GM12878 (cell line): ENCODE data around the gene SMARCD1. TPM values are rescaled to one million over a fixed set of nuclear protein-coding genes. Genes with fewer than 3 reads are reported as not detected.
A peak's percentile ranks its signal among the peaks of the same experiment; 100 is the strongest.

Experiments used
- ATAC-seq: fragments of 200-7000 bp; cut with Tn5 transposase; 3 replicates; pipeline ENCODE4 v1.9.1; 2020; ENCODE audit warnings: mild to moderate bottlenecking, moderate library complexity
- BruUV-seq: library from RNA; stranded (reverse); fragments of 400-500 nt; replicated peaks from 2 replicates; lab custom pipeline; 2021; lab: Mats Ljungman, UMichigan
- CTCF ChIA-PET: fragments of 300-600 bp; sonication (Branson Sonifier 250); formaldehyde crosslinking; extraction: SDS; loops from one replicate; lab custom pipeline; 2021; ENCODE audit warnings: inconsistent platforms; lab: Yijun Ruan, JAX
- POLR2A ChIA-PET: fragments of 350-600 bp; formaldehyde crosslinking; extraction: SDS; loops from one replicate; lab custom pipeline; 2021; ENCODE audit warnings: inconsistent platforms; lab: Charles Lee
- RAD21 ChIA-PET: fragments of 300-600 bp; sonication (Branson Sonifier 250); formaldehyde crosslinking; loops from one replicate; lab custom pipeline; 2023; ENCODE audit warnings: antibody characterized with exemption; ENCODE audit not compliant: unreplicated experiment; lab: Charles Lee
- SMC1A ChIA-PET: fragments of 300-600 bp; sonication (Branson Sonifier 250); formaldehyde crosslinking; loops from one replicate; lab custom pipeline; 2023; ENCODE audit not compliant: unreplicated experiment, uncharacterized antibody; lab: Charles Lee
- DNase-seq: peaks from one replicate; pipeline ENCODE4 v3.0.0-alpha.2; 2011; ENCODE audit warnings: low read depth, low spot score
- FAIRE-seq: peaks from 3 replicates; lab custom pipeline; 2011; peaks lifted over from hg19 to GRCh38; lab: Jason Lieb, UNC
- H2AFZ ChIP-seq: 2 replicates; pipeline ENCODE4 v1.6.0; 2011; ENCODE audit warnings: low read depth, low read length, control low read depth; ENCODE audit not compliant: control insufficient read depth
- H3K27ac ChIP-seq: 2 replicates; pipeline ENCODE4 v1.5.1; 2011; ENCODE audit warnings: control low read depth; ENCODE audit not compliant: control insufficient read depth, insufficient read depth
- H3K27me3 ChIP-seq, 2 experiments: replicated peaks in 1 of 2; 2 replicates each; pipeline versions ENCODE4 v1.6.0 to v1.6.1; 2011; ENCODE audit warnings: low read length in 1 of 2; ENCODE audit not compliant: control insufficient read depth in 2 of 2, insufficient read depth in 2 of 2
- H3K36me3 ChIP-seq, 2 experiments: 2 replicates each; pipeline ENCODE4 v1.5.1; 2011; ENCODE audit warnings: low read length in 1 of 2; ENCODE audit not compliant: control insufficient read depth in 2 of 2, insufficient read depth in 2 of 2
- H3K4me1 ChIP-seq: 2 replicates; pipeline ENCODE4 v1.6.1; 2011; ENCODE audit warnings: mild to moderate bottlenecking, low read length, moderate library complexity, mixed read lengths; ENCODE audit not compliant: control insufficient read depth, insufficient read depth
- H3K4me2 ChIP-seq: 2 replicates; pipeline ENCODE4 v1.6.0; 2011; ENCODE audit warnings: control low read depth; ENCODE audit not compliant: control insufficient read depth, insufficient read depth
- H3K4me3 ChIP-seq: fragments of 200-600 bp; sonication (generic); 2 replicates; pipeline ENCODE4 v1.5.1; 2016
- H3K79me2 ChIP-seq: 2 replicates; pipeline ENCODE4 v1.6.0; 2011; ENCODE audit warnings: low read length; ENCODE audit not compliant: control insufficient read depth, insufficient read depth
- H3K9ac ChIP-seq: 2 replicates; pipeline ENCODE4 v1.8.0; 2011; ENCODE audit warnings: low read length, control low read depth, mixed read lengths; ENCODE audit not compliant: control insufficient read depth, insufficient read depth
- H3K9me3 ChIP-seq: replicated peaks from 3 replicates; pipeline ENCODE4 v1.5.1; 2011; ENCODE audit warnings: mild to moderate bottlenecking, low read length; ENCODE audit not compliant: control insufficient read depth, insufficient read depth
- H4K20me1 ChIP-seq: 2 replicates; pipeline ENCODE4 v1.6.0; 2011; ENCODE audit not compliant: control insufficient read depth, insufficient read depth
- CHD1 ChIP-seq: IDR thresholded peaks from 2 replicates; pipeline ENCODE4 v1.6.1; 2012; ENCODE audit warnings: low read depth, low read length, improper control_type of control experiment
- ETV6 ChIP-seq, 2 experiments: fragments of 450-650 bp in 1 of 2; IDR thresholded peaks in 1 of 2; conservative IDR thresholded peaks in 1 of 2; 2 replicates each; pipeline ENCODE4 v1.6.1; 2014; ENCODE audit warnings: antibody characterized with exemption in 1 of 2, borderline replicate concordance in 1 of 2, low read depth in 1 of 2, mild to moderate bottlenecking in 1 of 2, moderate library complexity in 1 of 2
- IKZF1 ChIP-seq: fragments of 450-650 bp; conservative IDR thresholded peaks from 2 replicates; pipeline ENCODE4 v1.6.1; 2017; ENCODE audit warnings: antibody characterized with exemption, mild to moderate bottlenecking
- POLR2A ChIP-seq: IDR thresholded peaks from 2 replicates; pipeline ENCODE4 v1.6.1; 2011; ENCODE audit warnings: low read depth, mild to moderate bottlenecking, low read length
- RELA ChIP-seq: fragments of 450-650 bp; IDR thresholded peaks from 2 replicates; pipeline ENCODE4 v1.8.0; 2014; ENCODE audit warnings: borderline replicate concordance; ENCODE audit not compliant: partially characterized antibody
- SMARCA5 ChIP-seq: fragments of 450-650 bp; IDR thresholded peaks from 2 replicates; pipeline ENCODE4 v1.6.1; 2017; ENCODE audit warnings: mild to moderate bottlenecking
- SPI1 ChIP-seq: IDR thresholded peaks from 2 replicates; pipeline ENCODE4 v1.6.1; 2011; ENCODE audit warnings: low read depth, mild to moderate bottlenecking, low read length, moderate library complexity, borderline replicate concordance; ENCODE audit not compliant: insufficient read depth
- SUPT20H ChIP-seq: IDR thresholded peaks from 2 replicates; pipeline ENCODE4 v1.6.1; 2011; ENCODE audit warnings: low read depth, mild to moderate bottlenecking, low read length, moderate library complexity, borderline replicate concordance; ENCODE audit not compliant: control insufficient read depth
- ZBED1 ChIP-seq: IDR thresholded peaks from 2 replicates; pipeline ENCODE4 v1.6.1; 2016; ENCODE audit warnings: borderline replicate concordance
- ZZZ3 ChIP-seq: IDR thresholded peaks from 2 replicates; pipeline ENCODE4 v1.6.1; 2011; ENCODE audit warnings: low read depth; ENCODE audit not compliant: control insufficient read depth, insufficient read length
- WGBS: methylation state at CpG from one replicate; pipeline ENCODE4 v1.1.6; 2016; ENCODE audit warnings: low lambda C conversion rate; ENCODE audit not compliant: insufficient replicate concordance, insufficient coverage; ENCODE audit errors: missing lambda C conversion rate; 5-methylcytosine and 5-hydroxymethylcytosine counted together
- in situ Hi-C: fragments of 300-500 bp; cut with MboI; formaldehyde crosslinking; loops from 9 replicates; pipeline ENCODE4 v1.14.3; 2018; ENCODE audit warnings: mixed read lengths
- intact Hi-C: fragments of 100-400 bp; cut with micrococcal nuclease; formaldehyde crosslinking; loops from one replicate; pipeline ENCODE4 v1.14.2; 2022; ENCODE audit not compliant: unreplicated experiment
- polyA plus RNA-seq, 11 experiments: library from polyadenylated mRNA; depleted of rRNA in 4 of 11; unstranded in 6 of 11; stranded (reverse) in 5 of 11; fragments of >200 nt; fragmentation: Nextera tagmentation in 4 of 11; fragmentation: Illumina TruSeq in 1 of 11; extraction: Ambion mirVana in 4 of 11; extraction: Trizol in 1 of 11; gene quantifications; 1 replicate in 1 of 11; 2 replicates in 10 of 11; pipeline versions ENCODE4 v1.2.1 to v1.2.3, GENCODE V29; 2011 to 2016; ENCODE audit warnings: inconsistent platforms in 2 of 11, missing spikeins in 2 of 11, low read depth in 1 of 11
- total RNA-seq, 4 experiments: library from RNA; depleted of rRNA in 3 of 4; stranded (reverse); fragments of >200 nt in 3 of 4; fragmentation: Illumina TruSeq in 1 of 4; extraction: Trizol in 1 of 4; gene quantifications; 2 replicates each; pipeline versions ENCODE4 v1.2.1 to v1.2.3, GENCODE V29; 2013 to 2021
- TF ChIP-seq, protein P1 (sequence below): IDR thresholded peaks from 2 replicates; pipeline ENCODE4 v1.6.1; 2012; ENCODE audit warnings: low read depth, low read length, improper control_type of control experiment
- TF ChIP-seq, protein P2 (sequence below): fragments of 450-650 bp; IDR thresholded peaks from 2 replicates; pipeline ENCODE4 v1.6.1; 2016; ENCODE audit warnings: mild to moderate bottlenecking, moderate library complexity, borderline replicate concordance

Gene SMARCD1
- total and polyA plus RNA-seq, 10 of the 15 experiments (the other 5 are each of a cell fraction or from before 2014, with no cell fraction given): 1.4 to 92.4 (median 58.9) TPM

DNA sequence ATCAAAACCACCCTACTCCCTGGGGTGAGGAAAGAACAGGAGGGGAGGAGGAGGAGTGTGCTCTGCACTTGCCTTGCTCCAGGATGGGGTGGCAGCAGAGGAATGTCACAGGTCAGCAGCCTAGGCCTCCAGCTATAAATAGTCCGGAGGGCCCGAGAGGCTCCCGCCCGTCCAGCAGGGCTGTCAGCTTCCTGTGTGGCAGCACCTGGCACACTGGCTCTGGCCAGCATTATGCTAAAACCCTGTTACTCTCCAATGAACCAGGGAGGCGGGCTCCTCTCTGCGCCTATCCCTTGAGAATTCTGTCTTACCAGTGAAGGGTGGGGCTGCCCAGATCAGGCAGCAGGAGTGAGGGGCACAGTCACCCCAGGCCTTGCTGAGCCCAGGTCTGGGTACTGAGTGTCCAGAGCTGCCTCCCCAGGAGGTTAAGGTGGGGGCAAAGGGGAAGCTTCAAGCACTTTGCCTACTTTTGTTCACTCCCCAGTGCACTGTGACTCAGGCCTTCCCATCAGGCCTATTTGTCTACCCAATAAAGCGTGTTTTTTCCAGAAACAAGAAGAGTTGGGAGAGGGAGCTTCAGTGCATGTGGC is 25.7 kb downstream of the SMARCD1 start (continued):
- TF ChIP-seq SUPT20H (no peak), ETV6 (conservative IDR thresholded peaks at IDR 0.05 in 1 of 2, IDR thresholded peaks at IDR 0.05 in 1 of 2; ENCODE audit: borderline replicate concordance in 1 of 2, low read depth in 1 of 2) (no peak), RELA (no peak), IKZF1 (0 out of 2 replicates have a peak, but pooled peaks have one; percentile 4), CHD1 (no peak), ZZZ3 (no peak)
- TF ChIP-seq, protein P1, sequence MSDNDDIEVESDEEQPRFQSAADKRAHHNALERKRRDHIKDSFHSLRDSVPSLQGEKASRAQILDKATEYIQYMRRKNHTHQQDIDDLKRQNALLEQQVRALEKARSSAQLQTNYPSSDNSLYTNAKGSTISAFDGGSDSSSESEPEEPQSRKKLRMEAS: no peak

DNA sequence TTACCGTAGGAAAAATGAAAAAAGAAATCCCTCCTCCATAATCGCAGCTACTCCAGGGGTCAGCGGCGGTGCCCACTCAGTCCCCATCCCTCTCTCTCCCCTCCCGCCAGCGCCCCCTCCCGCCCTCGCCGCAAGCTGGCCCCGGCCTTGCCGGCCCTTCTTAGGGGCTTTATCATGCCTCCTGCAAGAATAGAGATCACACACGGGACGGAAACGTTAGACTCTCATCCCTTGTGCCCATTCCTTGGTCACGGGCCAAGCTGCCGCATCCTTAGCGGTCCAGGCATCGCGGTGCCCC is 26.2 kb downstream of the SMARCD1 start:
- under 1% methylated on average over 9 of the region's 19 CpGs for WGBS
- no TSS peak for BruUV-seq
- H2AFZ ChIP-seq: peak overlapping the region; percentile 78
- RAD21 ChIA-PET: interaction anchor here (0.7 to 5.1 kb wide), 25 partner anchors 8 to 653 kb away, joined by 3 to 66 read pairs (median 4); partner anchors contain the start of genes ATF1, CERS5, GPD1 and RACGAP1
- CTCF ChIA-PET: interaction anchor here (0.7 to 13.0 kb wide), 50 partner anchors 9 to 1141 kb away, joined by 3 to 257 read pairs (median 8); partner anchors contain the start of genes CERS5, GPD1, RACGAP1 and SMARCD1
- no peak for TF ChIP-seq ZBED1
- peak; percentile 69; the same call in 1 of the 2 replicates for TF ChIP-seq SMARCA5
- TF ChIP-seq, protein P2, sequence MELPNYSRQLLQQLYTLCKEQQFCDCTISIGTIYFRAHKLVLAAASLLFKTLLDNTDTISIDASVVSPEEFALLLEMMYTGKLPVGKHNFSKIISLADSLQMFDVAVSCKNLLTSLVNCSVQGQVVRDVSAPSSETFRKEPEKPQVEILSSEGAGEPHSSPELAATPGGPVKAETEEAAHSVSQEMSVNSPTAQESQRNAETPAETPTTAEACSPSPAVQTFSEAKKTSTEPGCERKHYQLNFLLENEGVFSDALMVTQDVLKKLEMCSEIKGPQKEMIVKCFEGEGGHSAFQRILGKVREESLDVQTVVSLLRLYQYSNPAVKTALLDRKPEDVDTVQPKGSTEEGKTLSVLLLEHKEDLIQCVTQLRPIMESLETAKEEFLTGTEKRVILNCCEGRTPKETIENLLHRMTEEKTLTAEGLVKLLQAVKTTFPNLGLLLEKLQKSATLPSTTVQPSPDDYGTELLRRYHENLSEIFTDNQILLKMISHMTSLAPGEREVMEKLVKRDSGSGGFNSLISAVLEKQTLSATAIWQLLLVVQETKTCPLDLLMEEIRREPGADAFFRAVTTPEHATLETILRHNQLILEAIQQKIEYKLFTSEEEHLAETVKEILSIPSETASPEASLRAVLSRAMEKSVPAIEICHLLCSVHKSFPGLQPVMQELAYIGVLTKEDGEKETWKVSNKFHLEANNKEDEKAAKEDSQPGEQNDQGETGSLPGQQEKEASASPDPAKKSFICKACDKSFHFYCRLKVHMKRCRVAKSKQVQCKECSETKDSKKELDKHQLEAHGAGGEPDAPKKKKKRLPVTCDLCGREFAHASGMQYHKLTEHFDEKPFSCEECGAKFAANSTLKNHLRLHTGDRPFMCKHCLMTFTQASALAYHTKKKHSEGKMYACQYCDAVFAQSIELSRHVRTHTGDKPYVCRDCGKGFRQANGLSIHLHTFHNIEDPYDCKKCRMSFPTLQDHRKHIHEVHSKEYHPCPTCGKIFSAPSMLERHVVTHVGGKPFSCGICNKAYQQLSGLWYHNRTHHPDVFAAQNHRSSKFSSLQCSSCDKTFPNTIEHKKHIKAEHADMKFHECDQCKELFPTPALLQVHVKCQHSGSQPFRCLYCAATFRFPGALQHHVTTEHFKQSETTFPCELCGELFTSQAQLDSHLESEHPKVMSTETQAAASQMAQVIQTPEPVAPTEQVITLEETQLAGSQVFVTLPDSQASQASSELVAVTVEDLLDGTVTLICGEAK: no peak
- TF ChIP-seq POLR2A: no peak
- TF ChIP-seq SPI1: no peak
- intact Hi-C loops (loop anchor here (1.0 kb wide), 1 partner anchor 56 kb away; the partner anchor contains the start of gene CERS5), in situ Hi-C loops (no loop called here)
- POLR2A ChIA-PET: interaction anchor here (0.6 to 5.0 kb wide), 18 partner anchors 14 to 947 kb away, joined by 3 to 72 read pairs (median 6); partner anchors contain the start of genes CERS5, LIMA1, RACGAP1 and SMARCD1
- H3K4me1 ChIP-seq: peaks cover 21% of the 10 kb centered on the region
- DNase-seq (no peak), FAIRE-seq (no peak), ATAC-seq (peak; percentile 3)
- H3K27me3 ChIP-seq: no peaks in the 10 kb centered on the region
- peaks cover 0 to under 1% of the 10 kb centered on the region in 2 experiments; a peak in 1 of 4 replicates for H3K36me3 ChIP-seq
- H4K20me1 ChIP-seq: no peaks in the 10 kb centered on the region
- H3K79me2 ChIP-seq: peaks cover 32% of the 10 kb centered on the region
- peak overlapping the region; percentile 69; the same call in 1 of the 2 replicates for H3K9ac ChIP-seq
- SMC1A ChIA-PET: interaction anchor here (0.6 to 4.8 kb wide), 26 partner anchors 8 to 427 kb away, joined by 3 to 36 read pairs (median 6); partner anchors contain the start of genes CERS5 and SMARCD1
- H3K4me3 ChIP-seq: peak overlapping the region; percentile 73
- peak overlapping the region; percentile 85; the same call in 1 of the 2 replicates for H3K27ac ChIP-seq
- no peaks in the 10 kb centered on the region for H3K9me3 ChIP-seq
- peak overlapping the region; percentile 99 for H3K4me2 ChIP-seq
